Measurements from ENCODE around the gene MED26. TPM values are rescaled to one million over a fixed set of nuclear protein-coding genes. Genes with fewer than 3 reads are reported as not detected.

Gene MED26
- total RNA-seq, 4 donors from 2014 or later, result 12.0 to 16.6 (median 14.5) TPM

- peak overlapping the region; percentile 97 for H3K4me3 ChIP-seq (ENCODE audit: low read depth, poor library complexity, severe bottlenecking)
- intact Hi-C loops (cut with DNase I; ENCODE audit: low total_unique reads), result no loop called here
- TF ChIP-seq POLR2A (IDR thresholded peaks at IDR 0.05) (no peak), CTCF (IDR thresholded peaks at IDR 0.05) (no peak)
- 5% methylated on average over 25 of the region's 38 CpGs; no CpG with 5 or more reads in 1 of the 2 donors for WGBS, 2 donors
- DNase-seq (ENCODE audit: low spot score in 2 of 2), result no peak
Measured at GRCh38 chr19:16627928-16628182, 149 bp downstream of the MED26 start.

- H3K4me3 ChIP-seq (ENCODE audit: low read depth, poor library complexity, severe bottlenecking), result peak overlapping the region; percentile 97
- intact Hi-C loops (cut with DNase I; ENCODE audit: low total_unique reads), result no loop called here
- TF ChIP-seq CTCF (IDR thresholded peaks at IDR 0.05), result no peak
- no peak for TF ChIP-seq POLR2A (IDR thresholded peaks at IDR 0.05)
- DNase-seq (ENCODE audit: low spot score in 2 of 2), result peak; percentile 18 to 88
- WGBS, 2 donors, result 0% methylated on average over 49 of the region's 52 CpGs
Measured at GRCh38 chr19:16627193-16627927, 644 bp downstream of the MED26 start.

GRCh38 chr19:16626796-16627192 is 1.2 kb downstream of the MED26 start:
- peak overlapping the region; percentile 97 for H3K4me3 ChIP-seq (ENCODE audit: low read depth, poor library complexity, severe bottlenecking)
- TF ChIP-seq CTCF (IDR thresholded peaks at IDR 0.05) (no peak), POLR2A (IDR thresholded peaks at IDR 0.05) (no peak)
- WGBS, 2 donors, result 2 to 4% methylated on average over 12 of the region's 12 CpGs
- intact Hi-C loops (cut with DNase I; ENCODE audit: low total_unique reads), result no loop called here
- no peak for DNase-seq (ENCODE audit: low spot score in 2 of 2)

- WGBS, 2 donors, result 77 to 82% methylated on average over 16 of the region's 16 CpGs
- H3K4me3 ChIP-seq (ENCODE audit: low read depth, poor library complexity, severe bottlenecking), result no peak overlapping the region
- intact Hi-C loops (cut with DNase I; ENCODE audit: low total_unique reads), result no loop called here
- TF ChIP-seq POLR2A (IDR thresholded peaks at IDR 0.05) (no peak), CTCF (IDR thresholded peaks at IDR 0.05) (no peak)
- DNase-seq (ENCODE audit: low spot score in 2 of 2), result no peak
Measured at GRCh38 chr19:16625163-16625958, 2.6 kb downstream of the MED26 start.

- H3K4me3 ChIP-seq (ENCODE audit: low read depth, poor library complexity, severe bottlenecking), result no peak overlapping the region
- 79 to 82% methylated on average over 10 of the region's 10 CpGs for WGBS, 2 donors
- intact Hi-C loops (cut with DNase I; ENCODE audit: low total_unique reads), result loop anchor here (5.0 kb wide), 1 partner anchor 1167 kb away; no protein-coding TSS in a partner anchor
- no peak for TF ChIP-seq CTCF (IDR thresholded peaks at IDR 0.05)
- TF ChIP-seq POLR2A (IDR thresholded peaks at IDR 0.05), result no peak
- DNase-seq (ENCODE audit: low spot score in 2 of 2), result no peak
Measured at GRCh38 chr19:16624236-16624635, 3.8 kb downstream of the MED26 start.

All from lower leg skin (tissue), 4 donors.